Activated CD4-positive, alpha-beta memory T cell treated with anti-CD3 and anti-CD28 coated beads for 36 hours (primary cell): ENCODE data around the gene ADGRL4. TPM values are rescaled to one million over a fixed set of nuclear protein-coding genes. Genes with fewer than 3 reads are reported as not detected.

ENCODE experiments used
- CTCF ChIA-PET: fragments of 350-600 bp; sonication (Branson Sonifier 250); formaldehyde crosslinking; loops from one replicate; lab custom pipeline; 2021; ENCODE audit warnings: antibody characterized with exemption, inconsistent platforms; lab: Charles Lee
- POLR2A ChIA-PET: fragments of 350-600 bp; sonication (Branson Sonifier 250); formaldehyde crosslinking; loops from one replicate; lab custom pipeline; 2021; ENCODE audit warnings: antibody characterized with exemption; lab: Charles Lee
- DNase-seq: peaks from one replicate; pipeline ENCODE4 v3.0.0-alpha.2; 2020
- H3K27ac Mint-ChIP-seq: one replicate; pipeline ENCODE4 v1.8.0; 2021; ENCODE audit warnings: mixed read lengths
- H3K27me3 Mint-ChIP-seq: one replicate; pipeline ENCODE4 v1.8.0; 2021; ENCODE audit warnings: mixed read lengths
- H3K36me3 Mint-ChIP-seq: one replicate; pipeline ENCODE4 v1.8.0; 2021; ENCODE audit warnings: mixed read lengths
- H3K4me1 Mint-ChIP-seq: one replicate; pipeline ENCODE4 v1.8.0; 2021; ENCODE audit warnings: low read depth, mixed read lengths
- H3K4me3 Mint-ChIP-seq: one replicate; pipeline ENCODE4 v1.8.0; 2021; ENCODE audit warnings: mild to moderate bottlenecking, mixed read lengths
- H3K9me3 Mint-ChIP-seq: one replicate; pipeline ENCODE4 v1.8.0; 2021; ENCODE audit warnings: mixed read lengths
- intact Hi-C: fragments of 100-400 bp; cut with micrococcal nuclease; formaldehyde crosslinking; loops from one replicate; pipeline ENCODE4 v1.15.1; 2023
- total RNA-seq, 2 experiments: library from RNA; stranded (reverse); gene quantifications; one replicate each; pipeline ENCODE4 v1.2.3, GENCODE V29; 2021

The ADGRL4 gene
- total RNA-seq, 2 experiments from 2014 or later: not detected

GRCh38 chr1:78856096-78856495 is 150.4 kb downstream of the ADGRL4 start:
- Mint-ChIP-seq H3K36me3 (no peaks in the 10 kb centered on the region), H3K27me3 (peaks cover 3% of the 10 kb centered on the region), H3K4me3 (no peak overlapping the region), H3K4me1 (no peaks in the 10 kb centered on the region), H3K27ac (no peak overlapping the region), H3K9me3 (no peaks in the 10 kb centered on the region)
- intact Hi-C loops: no loop called here
- no peak for DNase-seq
- ChIA-PET CTCF (interaction anchor here (1.3 kb wide), 1 partner anchor 17 kb away, joined by 3 read pairs; no protein-coding TSS in a partner anchor), POLR2A (no interaction called here)

GRCh38 chr1:78855258-78855657 is 151.3 kb downstream of the ADGRL4 start:
- Mint-ChIP-seq H3K36me3 (no peaks in the 10 kb centered on the region), H3K27me3 (peaks cover 3% of the 10 kb centered on the region), H3K27ac (no peak overlapping the region), H3K4me1 (no peaks in the 10 kb centered on the region), H3K4me3 (no peak overlapping the region), H3K9me3 (no peaks in the 10 kb centered on the region)
- DNase-seq: no peak
- POLR2A ChIA-PET: no interaction called here
- intact Hi-C loops: no loop called here
- CTCF ChIA-PET: interaction anchor here (1.3 kb wide), 1 partner anchor 16 kb away, joined by 3 read pairs; no protein-coding TSS in a partner anchor

GRCh38 chr1:78854556-78854955 is 152.0 kb downstream of the ADGRL4 start:
- intact Hi-C loops: no loop called here
- H3K36me3 Mint-ChIP-seq: no peaks in the 10 kb centered on the region
- POLR2A ChIA-PET: no interaction called here
- no peak overlapping the region for H3K27ac Mint-ChIP-seq
- CTCF ChIA-PET: no interaction called here
- H3K4me1 Mint-ChIP-seq: no peaks in the 10 kb centered on the region
- no peak for DNase-seq
- no peaks in the 10 kb centered on the region for H3K9me3 Mint-ChIP-seq
- peaks cover 3% of the 10 kb centered on the region for H3K27me3 Mint-ChIP-seq
- H3K4me3 Mint-ChIP-seq: no peak overlapping the region

- H3K27me3 Mint-ChIP-seq: no peaks in the 10 kb centered on the region
- H3K27ac Mint-ChIP-seq: no peak overlapping the region
- H3K4me3 Mint-ChIP-seq: no peak overlapping the region
- DNase-seq: no peak
- no peaks in the 10 kb centered on the region for H3K4me1 Mint-ChIP-seq
- CTCF ChIA-PET: no interaction called here
- H3K9me3 Mint-ChIP-seq: no peaks in the 10 kb centered on the region
- POLR2A ChIA-PET: no interaction called here
- intact Hi-C loops: no loop called here
- H3K36me3 Mint-ChIP-seq: no peaks in the 10 kb centered on the region
Measured at GRCh38 chr1:78843546-78843945, 163.0 kb downstream of the ADGRL4 start.

- H3K4me3 Mint-ChIP-seq: no peak overlapping the region
- no peaks in the 10 kb centered on the region for H3K4me1 Mint-ChIP-seq
- H3K27me3 Mint-ChIP-seq: no peaks in the 10 kb centered on the region
- ChIA-PET CTCF (no interaction called here), POLR2A (no interaction called here)
- intact Hi-C loops: no loop called here
- no peak for DNase-seq
- H3K36me3 Mint-ChIP-seq: no peaks in the 10 kb centered on the region
- H3K27ac Mint-ChIP-seq: no peak overlapping the region
- H3K9me3 Mint-ChIP-seq: no peaks in the 10 kb centered on the region
Measured at GRCh38 chr1:78843111-78843510, 163.4 kb downstream of the ADGRL4 start.

GRCh38 chr1:78840453-78841271 is 165.9 kb downstream of the ADGRL4 start:
- H3K4me3 Mint-ChIP-seq: no peak overlapping the region
- ChIA-PET POLR2A (no interaction called here), CTCF (interaction anchor here (1.5 to 2.9 kb wide), 2 partner anchors 14 to 512 kb away, joined by 4 to 15 read pairs; no protein-coding TSS in a partner anchor)
- H3K27ac Mint-ChIP-seq: no peak overlapping the region
- no peaks in the 10 kb centered on the region for H3K9me3 Mint-ChIP-seq
- H3K36me3 Mint-ChIP-seq: no peaks in the 10 kb centered on the region
- H3K27me3 Mint-ChIP-seq: no peaks in the 10 kb centered on the region
- intact Hi-C loops: no loop called here
- no peak for DNase-seq
- peaks cover 10% of the 10 kb centered on the region for H3K4me1 Mint-ChIP-seq
